ENCODE results near the gene PDPK1.
"Not testable (repeated sequence)": the region's sequence is repeated elsewhere in the genome, so short reads cannot be mapped to it uniquely, and the experiment has no call there.

The PDPK1 gene

DNA sequence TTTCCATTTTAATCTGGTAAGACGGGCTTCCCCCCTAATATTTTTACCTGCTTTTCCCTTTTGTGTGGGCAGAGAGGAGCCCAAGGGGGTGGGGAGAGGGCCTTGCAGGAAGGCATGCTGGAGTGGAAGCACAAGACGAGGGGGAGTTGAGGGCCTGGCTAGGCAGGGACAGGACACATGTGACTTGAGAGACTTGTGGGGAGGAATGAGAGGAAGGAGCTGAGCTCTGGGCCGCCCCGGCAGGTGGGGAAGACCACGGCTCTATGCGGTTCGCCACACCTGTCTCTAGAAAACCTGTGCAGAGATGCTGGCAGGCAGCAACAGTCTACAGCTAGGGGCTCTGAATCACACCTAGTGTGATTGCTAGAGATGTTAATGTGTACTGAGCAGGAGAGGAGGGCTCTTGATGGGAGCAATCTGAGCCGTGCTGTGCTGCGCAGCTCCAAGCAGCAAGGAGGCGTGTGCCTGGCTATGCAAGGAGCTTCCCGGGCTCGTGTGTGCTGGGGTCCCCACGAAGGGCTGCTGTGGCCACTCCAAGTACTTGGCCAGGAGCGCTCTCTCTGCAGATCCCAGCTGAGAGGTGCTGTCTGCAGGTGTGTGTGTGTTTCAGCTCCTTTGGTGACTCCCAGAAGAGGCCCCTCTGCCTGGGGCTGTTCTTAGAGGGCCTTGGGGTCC is 50.2 kb downstream of the PDPK1 start:
- DNase-seq (ENCODE audit: low spot score), result no peak

DNA sequence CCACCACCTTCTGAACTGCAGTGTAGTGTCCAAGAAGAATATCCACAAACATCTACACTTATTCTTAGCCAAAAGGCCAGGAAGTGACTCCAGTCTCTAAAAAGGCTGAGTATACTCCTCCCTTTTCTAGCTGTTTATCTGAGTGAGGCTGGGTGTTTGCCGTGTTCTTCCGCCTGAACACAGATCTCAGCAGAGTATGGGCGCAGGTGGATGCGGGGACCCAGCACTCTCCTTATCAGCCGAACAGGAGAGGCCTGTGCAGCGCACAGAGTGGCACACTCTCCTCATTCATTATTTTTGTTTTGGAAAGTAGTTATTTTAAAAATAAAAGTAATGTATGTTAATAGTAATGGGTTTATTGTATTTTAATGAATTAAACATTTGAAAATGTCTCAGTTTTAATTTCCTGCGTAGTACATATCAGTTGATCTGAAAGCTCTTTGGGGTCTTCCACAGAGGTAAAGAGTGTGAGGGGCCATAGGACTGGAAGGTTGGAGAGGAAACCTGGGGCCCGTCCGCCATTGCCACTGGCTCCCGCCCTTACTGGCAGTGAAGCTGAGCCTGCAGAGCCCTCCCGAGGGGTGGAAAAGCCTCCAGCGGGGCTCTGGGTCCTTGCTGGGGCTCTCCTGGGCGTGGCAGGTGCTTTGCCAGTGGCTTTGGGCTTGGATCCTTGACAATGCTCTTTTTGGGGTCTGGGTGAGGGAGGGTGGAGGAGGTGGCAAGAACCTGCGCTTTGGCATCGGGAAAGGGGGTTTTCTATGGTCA is 53.8 kb downstream of the PDPK1 start:
- DNase-seq (ENCODE audit: low spot score), result no peak

DNA sequence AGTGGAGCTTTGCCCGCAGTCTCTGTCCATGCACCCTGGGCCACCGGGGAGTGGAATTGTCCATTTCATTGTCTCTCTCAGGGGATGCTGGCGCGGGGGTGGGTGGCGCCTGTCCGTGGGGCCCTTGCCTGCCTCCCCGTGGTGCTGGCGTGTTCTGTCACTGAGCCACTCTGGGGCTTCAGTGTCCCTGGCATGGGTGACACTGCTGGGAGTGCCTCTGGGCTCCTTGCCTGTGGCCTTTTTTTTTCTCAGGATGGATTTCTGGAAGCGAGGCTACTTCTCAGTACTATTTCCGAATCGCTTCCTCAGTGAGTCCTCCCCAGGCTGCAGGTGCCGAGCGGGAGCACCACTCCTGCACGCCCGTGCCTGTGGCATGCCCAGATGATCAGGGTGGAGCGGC is 55.0 kb downstream of the PDPK1 start:
- no peak for DNase-seq (ENCODE audit: low spot score)

DNA sequence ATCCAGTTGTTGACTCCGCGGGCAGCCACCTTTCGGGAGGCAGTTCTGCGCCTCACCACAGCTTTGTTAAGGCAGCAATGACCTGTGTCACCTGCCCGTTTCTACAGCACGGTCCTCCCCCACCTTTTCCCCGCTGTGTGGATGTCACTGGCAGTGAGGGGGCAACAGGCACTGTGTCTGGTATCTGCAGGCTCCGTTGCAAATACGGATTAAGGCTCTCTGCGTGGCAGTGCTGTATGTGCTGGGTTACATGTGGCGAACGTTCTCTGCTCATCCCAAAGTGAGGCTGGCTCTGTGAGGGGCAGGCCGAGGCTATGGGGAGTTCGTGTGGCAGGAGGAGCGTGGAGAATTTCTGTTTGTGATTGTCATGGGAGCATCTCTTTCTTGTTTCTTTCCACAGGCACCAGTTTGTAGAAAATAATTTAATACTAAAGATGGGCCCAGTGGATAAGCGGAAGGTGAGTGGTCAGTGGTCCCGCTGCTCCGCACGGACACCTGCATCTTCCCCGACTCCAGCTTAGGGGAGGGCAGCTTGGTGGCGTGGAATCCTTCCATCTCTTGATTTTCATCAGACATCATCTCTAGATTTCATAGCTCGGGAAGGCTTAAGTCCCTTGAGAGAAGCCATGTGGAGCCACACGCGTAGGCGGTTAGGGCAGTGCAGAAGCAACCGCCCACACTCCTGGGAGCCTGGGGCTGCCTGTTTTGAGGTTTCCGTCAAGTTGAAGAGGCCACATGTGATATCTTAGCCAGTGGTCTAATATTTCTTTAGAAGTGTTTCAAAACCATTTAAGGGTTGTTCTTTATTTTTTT is 57.8 kb downstream of the PDPK1 start:
- DNase-seq (ENCODE audit: low spot score), result no peak

DNA sequence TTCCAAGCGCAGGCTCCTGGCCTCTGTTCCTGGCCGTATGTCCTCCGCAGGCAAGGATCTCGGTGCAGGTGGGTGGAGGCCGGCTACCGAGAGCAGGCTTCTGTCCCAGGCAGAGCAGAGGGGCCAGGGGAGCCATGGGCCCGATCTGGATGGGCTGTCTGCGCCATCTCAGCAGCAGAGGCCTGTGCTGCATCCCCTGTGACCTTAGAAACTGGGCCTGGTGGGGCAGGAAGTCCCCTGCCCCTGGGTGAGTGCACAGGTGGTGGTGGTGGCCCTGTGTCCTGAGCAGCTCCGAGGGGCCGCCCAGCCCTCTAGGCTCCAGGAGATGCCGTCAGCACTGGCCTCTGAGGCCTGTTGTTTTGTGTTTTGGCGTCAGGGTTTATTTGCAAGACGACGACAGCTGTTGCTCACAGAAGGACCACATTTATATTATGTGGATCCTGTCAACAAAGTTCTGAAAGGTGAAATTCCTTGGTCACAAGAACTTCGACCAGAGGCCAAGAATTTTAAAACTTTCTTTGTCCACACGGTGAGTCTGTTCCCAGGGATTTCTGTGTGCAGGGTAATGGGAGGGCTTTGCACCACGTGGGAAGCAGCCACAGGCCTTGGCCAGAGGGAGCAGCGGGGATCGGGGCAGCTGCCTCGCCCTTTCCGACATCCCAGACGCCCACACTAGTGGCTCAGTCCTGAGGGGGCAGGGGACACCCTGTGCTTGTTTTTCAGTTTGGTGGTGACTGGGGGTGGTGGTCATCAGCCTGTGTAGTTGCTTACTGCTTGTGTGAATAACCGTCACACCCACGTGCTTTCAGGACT is 59.1 kb downstream of the PDPK1 start:
- no peak for DNase-seq (ENCODE audit: low spot score)

DNA sequence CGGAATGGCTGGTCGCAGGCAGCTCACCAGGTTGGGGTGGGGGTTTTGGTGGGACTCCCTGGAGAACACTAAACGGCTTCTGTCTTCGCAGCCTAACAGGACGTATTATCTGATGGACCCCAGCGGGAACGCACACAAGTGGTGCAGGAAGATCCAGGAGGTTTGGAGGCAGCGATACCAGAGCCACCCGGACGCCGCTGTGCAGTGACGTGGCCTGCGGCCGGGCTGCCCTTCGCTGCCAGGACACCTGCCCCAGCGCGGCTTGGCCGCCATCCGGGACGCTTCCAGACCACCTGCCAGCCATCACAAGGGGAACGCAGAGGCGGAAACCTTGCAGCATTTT is 59.7 kb downstream of the PDPK1 start:
- DNase-seq (ENCODE audit: low spot score), result no peak

DNA sequence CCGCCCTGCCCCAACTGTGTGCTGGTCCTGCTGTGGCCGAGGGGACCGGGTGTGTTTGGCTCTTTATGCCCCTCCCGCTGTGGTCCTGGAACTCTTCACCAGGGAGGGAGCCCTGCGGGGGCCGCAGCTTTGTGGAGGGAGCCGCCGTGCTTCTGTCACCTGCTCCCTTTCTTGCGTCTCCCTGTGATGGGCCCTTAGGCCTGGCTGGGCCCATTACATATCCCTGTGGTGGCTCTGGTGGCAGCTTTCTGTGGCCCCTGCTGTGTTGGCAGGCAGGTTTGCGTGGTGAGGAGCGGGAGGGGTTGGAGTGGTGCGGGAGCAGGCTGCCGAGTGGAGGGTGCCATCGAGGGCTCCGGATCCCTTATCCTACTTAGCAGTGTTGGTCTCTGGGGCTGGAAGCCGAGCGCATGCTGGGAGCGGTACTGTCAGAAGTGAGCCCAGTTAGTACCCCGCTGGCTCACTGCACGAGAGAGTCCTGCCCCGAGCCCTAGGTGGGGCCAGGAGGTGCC is 60.4 kb downstream of the PDPK1 start:
- DNase-seq (ENCODE audit: low spot score), result no peak

DNA sequence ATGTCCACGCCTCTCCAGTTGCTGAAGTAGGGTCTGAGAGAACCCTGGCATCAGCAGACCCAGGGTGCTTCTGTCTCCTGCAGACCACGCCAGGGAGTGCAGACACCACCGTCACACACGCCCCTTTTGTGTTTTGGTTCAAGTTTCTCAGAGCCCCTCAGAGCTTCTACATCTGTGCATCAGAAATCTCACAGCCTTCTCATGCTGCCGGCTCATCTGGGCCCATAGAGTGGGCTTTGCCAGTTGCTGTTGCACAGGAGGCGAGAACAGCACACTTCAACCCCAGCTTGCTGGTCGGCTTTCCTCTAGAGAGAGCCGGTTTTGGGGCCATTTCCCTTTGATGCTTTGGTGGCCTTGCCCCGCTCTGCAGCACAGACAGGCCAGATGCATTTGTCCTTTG is 60.9 kb downstream of the PDPK1 start:
- no peak for DNase-seq (ENCODE audit: low spot score)

DNA sequence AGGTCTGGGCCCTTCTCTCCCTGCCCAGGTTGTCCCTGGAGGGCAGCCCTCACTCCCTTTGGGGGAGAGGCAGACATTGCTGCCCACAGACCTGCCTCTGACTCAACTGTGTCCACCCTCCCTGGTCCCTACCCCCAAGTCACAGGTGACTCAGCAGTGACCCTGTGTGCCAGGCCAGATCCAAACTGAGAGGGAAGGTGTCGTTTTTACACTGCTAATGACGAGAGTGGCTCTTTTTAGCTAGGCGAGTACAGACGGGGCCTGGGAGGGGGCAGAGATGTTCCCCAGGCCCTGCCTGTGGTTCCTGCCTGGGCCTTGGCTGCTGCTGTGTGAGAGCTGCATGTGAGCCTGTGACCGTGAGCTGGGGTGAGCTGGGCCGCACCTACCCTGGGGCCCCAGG is 61.3 kb downstream of the PDPK1 start:
- not testable (repeated sequence) for DNase-seq (ENCODE audit: low spot score)

DNA sequence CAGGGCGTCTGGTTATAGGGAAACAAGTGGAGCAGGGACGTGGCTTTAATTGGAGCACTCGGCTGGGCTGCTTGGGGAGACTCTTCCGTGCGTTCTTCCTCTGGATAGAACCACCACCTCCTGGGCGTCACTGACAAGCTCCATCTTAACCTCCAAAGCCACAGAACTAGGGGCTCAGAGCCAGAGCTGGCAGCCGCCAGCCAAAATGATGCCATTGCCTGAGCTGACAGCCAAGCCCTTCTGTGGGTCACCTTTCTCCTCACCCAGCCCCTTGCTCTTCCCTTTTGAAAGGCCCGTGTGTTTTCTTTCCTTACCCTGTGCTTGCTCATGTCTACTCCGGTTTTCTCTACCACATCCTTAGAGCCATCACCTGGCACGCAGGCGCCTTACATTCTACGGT is 62.0 kb downstream of the PDPK1 start:
- not testable (repeated sequence) for DNase-seq (ENCODE audit: low spot score)

DNA sequence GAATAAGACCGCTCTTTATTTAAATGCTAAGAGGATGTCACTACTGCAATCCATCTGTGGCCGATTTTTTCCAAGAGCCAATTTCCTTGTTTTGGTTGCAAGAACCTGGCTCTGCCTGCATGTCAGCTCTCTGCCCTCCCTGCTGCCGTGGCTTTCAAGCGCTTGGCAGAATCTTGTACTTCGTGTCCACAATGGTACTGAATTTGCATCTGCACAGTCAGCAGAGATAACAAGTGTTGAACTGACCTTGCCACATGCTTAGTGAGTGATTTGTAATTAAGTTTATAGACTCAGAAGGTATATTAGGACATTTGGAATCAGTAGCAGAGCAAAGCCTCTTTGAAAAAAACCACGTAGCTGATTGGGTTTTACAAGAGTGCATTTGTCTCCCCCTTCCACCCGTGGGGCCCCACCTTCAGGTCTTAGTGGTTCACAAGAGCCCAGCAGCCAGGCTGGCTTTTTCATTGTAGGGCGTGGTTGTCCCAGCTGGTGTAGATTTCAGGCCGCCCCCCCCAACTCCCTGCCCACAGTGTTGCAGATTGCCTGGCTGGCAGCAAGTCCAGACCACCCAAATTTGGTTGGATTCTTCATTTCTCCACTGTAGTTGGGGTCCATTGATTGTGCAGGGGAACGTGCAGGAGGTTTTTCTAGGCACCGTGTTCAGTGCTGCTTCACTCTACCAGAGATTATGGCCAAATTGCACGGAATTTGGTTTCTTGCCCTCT is 63.6 kb downstream of the PDPK1 start:
- DNase-seq (ENCODE audit: low spot score), result not testable (repeated sequence)

DNA sequence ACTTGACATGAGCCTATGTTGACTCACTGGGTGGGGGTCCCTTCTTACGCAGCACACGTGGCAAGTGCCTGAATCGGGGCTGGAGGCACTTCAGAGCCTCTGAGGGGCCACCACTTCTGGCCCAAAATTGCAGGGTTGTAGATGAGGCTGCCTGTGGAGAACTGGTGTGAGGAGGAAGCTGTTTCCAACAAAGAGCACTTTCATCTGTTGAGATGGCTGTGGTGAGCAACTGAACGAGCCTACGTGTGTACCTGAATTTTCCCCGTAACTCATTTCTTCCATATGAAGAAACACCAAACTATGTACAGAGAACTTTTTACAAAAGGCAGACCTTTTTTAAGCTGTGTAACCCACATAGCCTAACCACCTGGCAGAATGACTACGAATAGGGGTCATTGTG is 64.4 kb downstream of the PDPK1 start:
- DNase-seq (ENCODE audit: low spot score), result not testable (repeated sequence)

DNA sequence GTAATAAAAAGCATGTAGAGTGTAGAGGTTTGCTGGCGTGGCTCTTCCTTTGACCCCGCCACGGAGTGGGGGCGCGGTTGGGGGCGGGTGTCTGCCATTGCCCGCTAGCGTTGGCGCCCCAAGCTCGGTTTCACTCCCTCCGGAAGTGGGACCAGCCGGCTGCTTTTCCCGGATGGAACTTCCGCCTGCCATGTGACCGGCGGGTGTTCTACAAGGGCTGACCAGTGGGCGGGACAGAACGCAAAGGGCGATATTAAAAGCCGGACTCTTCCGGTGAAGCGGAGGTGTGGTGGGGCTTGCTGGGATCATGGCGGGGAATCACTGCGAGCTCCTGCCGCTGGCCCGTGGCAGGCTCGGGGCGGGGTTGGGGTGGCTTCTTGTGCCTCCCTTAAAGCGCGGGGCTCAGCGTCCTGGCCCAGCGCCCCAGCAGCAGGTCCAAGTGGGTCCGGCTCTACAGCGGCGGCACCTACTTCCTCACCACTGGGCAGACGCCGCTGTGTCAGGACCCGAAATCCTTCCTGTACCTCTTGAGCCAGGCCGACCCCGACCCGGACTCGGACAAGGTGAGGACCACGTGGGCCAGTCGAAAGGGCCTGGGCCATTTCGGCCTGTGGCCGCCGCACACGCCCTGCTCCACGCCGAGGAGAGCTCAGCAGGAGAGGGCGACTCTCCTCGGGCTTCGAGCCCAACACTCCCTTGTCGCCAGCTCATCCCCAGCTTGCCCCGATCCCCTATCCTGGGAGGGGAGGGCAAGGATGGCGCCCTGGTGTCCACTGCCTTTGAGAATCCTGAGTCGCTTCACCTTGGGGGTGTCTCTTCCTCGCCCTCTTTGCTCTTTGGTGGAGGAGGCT is 65.6 kb downstream of the PDPK1 start:
- DNase-seq (ENCODE audit: low spot score), result peak; percentile 97

DNA sequence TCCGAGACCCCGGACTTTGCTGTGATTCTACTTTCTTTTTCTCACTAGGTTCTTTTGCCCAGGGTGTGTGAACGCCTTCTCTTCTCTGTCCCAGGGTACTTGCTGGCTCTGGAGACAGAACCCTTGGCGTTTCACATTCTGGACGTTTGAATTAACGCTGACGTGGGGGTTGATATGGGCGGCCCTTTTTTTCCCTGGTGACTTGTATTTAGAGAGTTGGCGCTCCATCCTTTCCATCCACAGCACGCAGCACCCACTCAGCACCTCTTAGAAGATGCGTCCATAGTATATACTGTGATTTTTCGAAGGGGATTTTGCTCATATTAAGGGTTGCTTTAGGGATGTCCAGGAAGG is 66.2 kb downstream of the PDPK1 start:
- not testable (repeated sequence) for DNase-seq (ENCODE audit: low spot score)

DNA sequence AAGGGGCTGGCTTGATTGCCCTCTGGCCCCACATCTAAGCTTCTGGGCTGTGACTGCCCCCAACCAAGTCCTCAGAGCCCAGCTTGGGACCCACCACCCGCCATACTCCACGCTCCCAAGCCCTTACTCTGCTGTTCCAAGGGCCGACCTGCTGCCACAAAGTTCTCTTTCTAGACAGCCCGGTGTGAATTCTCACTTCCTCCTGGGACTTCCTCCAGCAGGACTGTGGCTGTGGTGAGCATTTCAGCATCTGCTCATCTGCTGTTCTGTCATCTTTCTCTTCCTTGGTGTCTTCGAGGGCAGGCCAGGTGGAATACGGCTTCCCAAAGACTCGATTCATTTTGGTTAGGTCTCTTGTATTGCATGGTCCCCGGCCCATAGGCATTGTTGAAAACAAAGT is 69.0 kb downstream of the PDPK1 start:
- DNase-seq (ENCODE audit: low spot score), result not testable (repeated sequence)

DNA sequence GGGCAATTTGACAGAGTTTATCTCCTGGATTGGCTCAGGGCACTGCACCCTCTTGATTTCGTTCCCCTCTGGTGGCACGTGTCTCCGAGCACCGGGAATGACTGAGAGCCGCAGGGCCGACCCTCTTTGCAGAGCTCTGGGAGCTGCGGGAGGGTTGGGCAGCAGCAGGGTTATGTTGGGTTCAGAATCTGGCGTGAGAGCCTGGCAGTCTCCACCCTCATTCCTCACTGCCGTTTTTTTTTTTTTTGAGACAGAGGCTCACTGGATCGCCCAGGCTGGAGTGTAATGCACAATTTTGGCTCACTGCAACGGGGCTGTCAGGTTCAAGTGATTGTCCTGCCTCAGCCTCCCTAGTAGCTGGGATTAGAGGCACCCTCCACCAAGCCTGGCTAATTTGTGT is 71.5 kb downstream of the PDPK1 start:
- DNase-seq (ENCODE audit: low spot score), result not testable (repeated sequence)

DNA sequence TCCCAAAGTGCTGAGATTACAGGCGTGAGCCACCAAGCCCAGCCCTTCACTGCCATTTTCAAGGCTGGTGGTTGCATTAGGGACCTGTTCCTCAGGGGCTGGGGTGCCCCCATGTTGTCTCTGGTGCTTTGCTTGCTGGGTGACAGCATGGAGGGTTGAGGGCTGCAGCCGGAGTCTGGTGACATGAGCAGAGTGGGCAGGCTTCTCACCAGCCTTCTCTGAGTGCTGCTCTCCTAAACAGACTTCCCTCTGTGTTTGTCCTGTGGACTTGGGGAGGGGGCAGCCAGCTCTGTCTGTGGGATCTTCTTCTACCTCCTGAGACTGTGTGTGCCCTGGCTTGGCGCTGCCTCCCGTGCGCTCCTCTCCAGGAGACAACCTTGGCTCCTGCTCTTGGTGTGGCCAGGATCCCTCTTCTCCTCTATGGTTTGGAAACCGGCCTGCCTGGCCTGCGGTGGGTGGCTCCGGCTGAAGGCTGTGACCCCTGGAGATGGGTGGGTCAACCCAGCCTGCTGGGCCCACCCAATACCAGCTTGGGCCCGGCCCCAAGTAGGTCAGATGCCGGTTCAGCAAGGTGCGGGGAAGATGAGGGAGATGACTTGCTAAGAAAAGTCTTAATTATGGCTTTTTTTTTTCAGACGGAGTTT is 72.1 kb downstream of the PDPK1 start:
- DNase-seq (ENCODE audit: low spot score), result no peak

DNA sequence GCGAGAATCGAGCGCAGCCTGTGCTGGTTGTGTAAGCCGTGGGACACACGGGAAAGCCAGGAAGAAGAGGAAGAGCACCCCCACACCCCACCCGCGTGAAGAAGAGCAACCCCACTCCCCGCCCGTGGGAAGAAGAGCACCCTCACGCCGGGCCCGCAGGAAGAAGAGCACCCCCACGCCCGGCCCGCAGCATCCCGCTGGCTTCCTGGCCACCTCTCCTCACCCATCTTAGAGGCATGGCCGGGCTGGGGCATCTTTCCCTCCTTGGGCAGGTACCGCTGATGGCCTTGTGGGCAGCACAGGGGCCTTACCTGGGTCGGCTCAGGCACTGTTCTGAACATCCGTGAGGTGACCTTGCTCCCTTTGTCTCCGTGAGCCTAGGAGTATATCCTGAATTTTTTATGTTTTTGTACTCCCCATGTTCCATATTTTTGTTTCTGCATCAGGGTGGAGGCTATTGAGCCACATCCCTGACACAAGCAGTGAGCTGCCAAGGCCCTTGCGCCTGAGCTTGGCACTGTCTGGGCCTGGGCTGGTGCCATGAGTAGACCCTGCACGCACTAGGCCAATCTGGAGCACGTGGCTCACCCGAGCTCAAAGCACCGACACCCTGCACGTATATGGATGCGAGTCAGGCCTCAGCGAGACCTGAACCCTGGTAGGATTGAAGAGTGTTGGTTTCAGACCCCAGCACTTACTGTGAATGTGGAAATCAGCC is 73.1 kb downstream of the PDPK1 start:
- DNase-seq (ENCODE audit: low spot score), result no peak

DNA sequence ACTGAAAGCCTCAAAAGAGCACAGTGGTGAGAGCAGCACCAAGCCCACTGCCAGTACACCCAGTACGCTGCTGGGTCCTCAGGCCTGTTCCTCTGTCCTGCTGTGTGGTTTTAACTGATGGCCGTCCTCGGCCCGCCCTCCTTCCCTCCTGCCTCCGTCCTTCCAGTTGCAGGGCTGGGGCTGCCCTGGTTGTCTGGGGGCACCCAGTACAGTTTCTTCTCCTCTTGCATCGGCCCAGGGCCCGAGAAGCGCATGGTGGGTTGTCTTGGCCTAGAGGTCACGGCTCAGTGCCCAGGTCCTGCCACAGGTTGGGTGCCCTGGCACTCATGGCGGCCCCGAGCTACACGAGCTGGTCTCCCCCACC is 73.7 kb downstream of the PDPK1 start:
- no peak for DNase-seq (ENCODE audit: low spot score)

Measured in D341Med (cell line).